Sigmoid colon (tissue), 4 donors: ENCODE data around the gene NAP1L4.

Experiments
- CTCF ChIP-seq, 4 experiments: fragments of 450-650 bp in 3 of 4; fragments of 200-600 bp in 1 of 4; IDR thresholded peaks; one replicate each; pipeline ENCODE4 v1.5.1; 2016 to 2019; ENCODE audit warnings: antibody characterized with exemption in 4 of 4, mild to moderate bottlenecking in 3 of 4, moderate library complexity in 2 of 4
- EP300 ChIP-seq, 4 donors: sonication (generic); formaldehyde crosslinking; IDR thresholded peaks; one replicate each; pipeline ENCODE4 v1.6.1; 2017; ENCODE audit warnings: antibody characterized with exemption in 4 of 4
- POLR2A ChIP-seq, 2 donors: fragments of 450-650 bp; IDR thresholded peaks; one replicate each; pipeline ENCODE4 v1.6.1; 2016; ENCODE audit warnings: antibody characterized with exemption in 2 of 2, mild to moderate bottlenecking in 2 of 2, moderate library complexity in 2 of 2
- POLR2AphosphoS5 ChIP-seq, 4 donors: sonication (generic); formaldehyde crosslinking; IDR thresholded peaks; one replicate each; pipeline ENCODE4 v1.6.1; 2017; ENCODE audit warnings: antibody characterized with exemption in 4 of 4

GRCh38 chr11:2930704-2931419, 61.3 kb downstream of the NAP1L4 start:
- TF ChIP-seq CTCF (IDR thresholded peaks at IDR 0.05) (peak in 3 of 4 experiments; percentile 10 to 56 (median 37)), POLR2AphosphoS5 (IDR thresholded peaks at IDR 0.05) (no peak), POLR2A (IDR thresholded peaks at IDR 0.05) (no peak), EP300 (IDR thresholded peaks at IDR 0.05) (no peak)
